Spleen (tissue), 7 donors: ENCODE measurements around the gene STX12.

Experiments used
- POLR2A ChIP-seq, 3 donors: fragments of 450-650 bp; IDR thresholded peaks; one replicate each; pipeline ENCODE4 v1.5.1; 2017; ENCODE audit warnings: antibody characterized with exemption in 3 of 3, mild to moderate bottlenecking in 1 of 3
- TF ChIP-seq, protein P1 (sequence below), 11 experiments: fragments of 200-600 bp in 7 of 11; fragments of 450-650 bp in 4 of 11; sonication (generic) in 4 of 11; IDR thresholded peaks in 8 of 11; conservative IDR thresholded peaks in 3 of 11; 1 replicate in 7 of 11; 2 replicates in 4 of 11; pipeline versions ENCODE4 v1.4.0 to v1.8.0; 2016 to 2021; ENCODE audit warnings: antibody characterized with exemption in 11 of 11, inconsistent platforms in 4 of 11, mild to moderate bottlenecking in 1 of 11
- donor health status: DM: no; HTN: no; CAD: no; lungs with moderate emphysema.
- donor health status: DM: no; HTN: no; CAD: no.
- donor health status: DM: no; HTN: no; CAD: no.

DNA sequence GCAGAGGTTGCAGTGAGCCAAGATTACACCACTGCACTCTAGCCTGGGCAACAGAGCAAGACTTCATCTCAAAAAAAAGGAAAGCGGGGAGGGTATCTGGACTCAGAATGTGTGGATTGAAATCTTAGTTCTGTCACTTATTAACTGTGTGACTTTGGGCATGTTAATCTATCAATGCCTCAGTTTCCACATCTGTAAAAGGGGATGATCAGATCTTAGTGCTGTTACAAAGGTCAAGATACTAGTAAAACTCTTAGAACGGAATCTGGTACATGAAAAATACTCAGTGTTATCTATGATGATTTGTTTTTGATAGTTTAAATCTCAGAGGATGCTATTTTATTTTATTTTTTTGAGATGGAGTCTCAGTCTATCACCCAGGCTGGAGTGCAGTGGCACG lies 36.8 kb upstream of the STX12 start:
- TF ChIP-seq POLR2A (IDR thresholded peaks at IDR 0.05) = no peak
- TF ChIP-seq, protein P1, sequence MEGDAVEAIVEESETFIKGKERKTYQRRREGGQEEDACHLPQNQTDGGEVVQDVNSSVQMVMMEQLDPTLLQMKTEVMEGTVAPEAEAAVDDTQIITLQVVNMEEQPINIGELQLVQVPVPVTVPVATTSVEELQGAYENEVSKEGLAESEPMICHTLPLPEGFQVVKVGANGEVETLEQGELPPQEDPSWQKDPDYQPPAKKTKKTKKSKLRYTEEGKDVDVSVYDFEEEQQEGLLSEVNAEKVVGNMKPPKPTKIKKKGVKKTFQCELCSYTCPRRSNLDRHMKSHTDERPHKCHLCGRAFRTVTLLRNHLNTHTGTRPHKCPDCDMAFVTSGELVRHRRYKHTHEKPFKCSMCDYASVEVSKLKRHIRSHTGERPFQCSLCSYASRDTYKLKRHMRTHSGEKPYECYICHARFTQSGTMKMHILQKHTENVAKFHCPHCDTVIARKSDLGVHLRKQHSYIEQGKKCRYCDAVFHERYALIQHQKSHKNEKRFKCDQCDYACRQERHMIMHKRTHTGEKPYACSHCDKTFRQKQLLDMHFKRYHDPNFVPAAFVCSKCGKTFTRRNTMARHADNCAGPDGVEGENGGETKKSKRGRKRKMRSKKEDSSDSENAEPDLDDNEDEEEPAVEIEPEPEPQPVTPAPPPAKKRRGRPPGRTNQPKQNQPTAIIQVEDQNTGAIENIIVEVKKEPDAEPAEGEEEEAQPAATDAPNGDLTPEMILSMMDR (IDR thresholded peaks at IDR 0.05 in 8 of 11, conservative IDR thresholded peaks at IDR 0.05 in 3 of 11) = no peak
